ENCODE data around the gene CCAR1.
A peak's percentile ranks its signal among the peaks of the same experiment; 100 is the strongest.
"Not testable (repeated sequence)": the region's sequence is repeated elsewhere in the genome, so short reads cannot be mapped to it uniquely, and the experiment has no call there.

CCAR1 gene

GRCh38 chr10:68720793-68721672 is at the start of gene CCAR1:
Gene CCAR1, plus strand, starts transcription at chr10:68721239. Its CDS starts 1,266 bp downstream, at chr10:68722505.
- Histone ChIP-seq H3K4me1 (ENCODE audit: control insufficient read depth in 5 of 5, insufficient read depth in 5 of 5, low read length in 5 of 5) (peaks cover 0 to 13% (median 10%) of the 10 kb centered on the region in 5 donors), H3K27ac (ENCODE audit: low read depth, low read length) (peak within 1 kb of the TSS; percentile 89), H3K9me3 (ENCODE audit: control insufficient read depth in 5 of 5, low read length in 5 of 5) (no peaks in the 10 kb centered on the region), H3K4me3 (ENCODE audit: low read depth in 1 of 5, low read length in 5 of 5) (peak within 1 kb of the TSS; percentile 65 to 95 (median 85)), H3K36me3 (ENCODE audit: control insufficient read depth in 5 of 5, insufficient read depth in 5 of 5, low read length in 5 of 5) (peaks cover 0 to 17% (median 13%) of the 10 kb centered on the region in 5 donors), H3K9ac (ENCODE audit: low read length in 5 of 5) (peak within 1 kb of the TSS; percentile 43 to 99 (median 89)), H3K27me3 (ENCODE audit: control insufficient read depth in 5 of 5, insufficient read depth in 4 of 5, low read length in 5 of 5) (no peaks in the 10 kb centered on the region)

GRCh38 chr10:68684413-68684812 is 36.6 kb upstream of the CCAR1 start:
- Histone ChIP-seq H3K27me3 (ENCODE audit: control insufficient read depth in 5 of 5, insufficient read depth in 4 of 5, low read length in 5 of 5) (no peaks in the 10 kb centered on the region), H3K4me3 (ENCODE audit: low read depth in 1 of 5, low read length in 5 of 5) (no peak overlapping the region), H3K27ac (ENCODE audit: low read depth, low read length) (no peak overlapping the region), H3K4me1 (ENCODE audit: control insufficient read depth in 5 of 5, insufficient read depth in 5 of 5, low read length in 5 of 5) (no peaks in the 10 kb centered on the region), H3K36me3 (ENCODE audit: control insufficient read depth in 5 of 5, insufficient read depth in 5 of 5, low read length in 5 of 5) (peaks cover 6 to 40% (median 35%) of the 10 kb centered on the region in 5 donors), H3K9me3 (ENCODE audit: control insufficient read depth in 5 of 5, low read length in 5 of 5) (no peaks in the 10 kb centered on the region), H3K9ac (ENCODE audit: low read length in 5 of 5) (no peak overlapping the region)

- H3K4me1 ChIP-seq (ENCODE audit: control insufficient read depth in 5 of 5, insufficient read depth in 5 of 5, low read length in 5 of 5): peaks cover 0 to 8% (median 0%) of the 10 kb centered on the region in 5 donors
- H3K27me3 ChIP-seq (ENCODE audit: control insufficient read depth in 5 of 5, insufficient read depth in 4 of 5, low read length in 5 of 5): no peaks in the 10 kb centered on the region
- peaks cover 6 to 12% (median 8%) of the 10 kb centered on the region in 5 donors for H3K36me3 ChIP-seq (ENCODE audit: control insufficient read depth in 5 of 5, insufficient read depth in 5 of 5, low read length in 5 of 5)
- no peak overlapping the region for H3K4me3 ChIP-seq (ENCODE audit: low read depth in 1 of 5, low read length in 5 of 5)
- no peak overlapping the region for H3K9ac ChIP-seq (ENCODE audit: low read length in 5 of 5)
- no peaks in the 10 kb centered on the region for H3K9me3 ChIP-seq (ENCODE audit: control insufficient read depth in 5 of 5, low read length in 5 of 5)
- H3K27ac ChIP-seq (ENCODE audit: low read depth, low read length): no peak overlapping the region
Measured at GRCh38 chr10:68696018-68696417, 25.0 kb upstream of the CCAR1 start.

GRCh38 chr10:68697106-68697505 is 23.9 kb upstream of the CCAR1 start:
- H3K9ac ChIP-seq (ENCODE audit: low read length in 5 of 5): no peak overlapping the region
- H3K4me3 ChIP-seq (ENCODE audit: low read depth in 1 of 5, low read length in 5 of 5): no peak overlapping the region
- H3K9me3 ChIP-seq (ENCODE audit: control insufficient read depth in 5 of 5, low read length in 5 of 5): no peaks in the 10 kb centered on the region
- H3K36me3 ChIP-seq (ENCODE audit: control insufficient read depth in 5 of 5, insufficient read depth in 5 of 5, low read length in 5 of 5): peaks cover 0 to 2% (median 0%) of the 10 kb centered on the region in 5 donors
- peaks cover 0 to 8% (median 0%) of the 10 kb centered on the region in 5 donors for H3K4me1 ChIP-seq (ENCODE audit: control insufficient read depth in 5 of 5, insufficient read depth in 5 of 5, low read length in 5 of 5)
- no peak overlapping the region for H3K27ac ChIP-seq (ENCODE audit: low read depth, low read length)
- H3K27me3 ChIP-seq (ENCODE audit: control insufficient read depth in 5 of 5, insufficient read depth in 4 of 5, low read length in 5 of 5): no peaks in the 10 kb centered on the region

GRCh38 chr10:68700197-68700596 is 20.8 kb upstream of the CCAR1 start:
- Histone ChIP-seq H3K4me3 (ENCODE audit: low read depth in 1 of 5, low read length in 5 of 5) (no peak overlapping the region), H3K9ac (ENCODE audit: low read length in 5 of 5) (no peak overlapping the region), H3K27me3 (ENCODE audit: control insufficient read depth in 5 of 5, insufficient read depth in 4 of 5, low read length in 5 of 5) (no peaks in the 10 kb centered on the region), H3K4me1 (ENCODE audit: control insufficient read depth in 5 of 5, insufficient read depth in 5 of 5, low read length in 5 of 5) (peaks cover 0 to 8% (median 0%) of the 10 kb centered on the region in 5 donors), H3K9me3 (ENCODE audit: control insufficient read depth in 5 of 5, low read length in 5 of 5) (no peaks in the 10 kb centered on the region), H3K27ac (ENCODE audit: low read depth, low read length) (no peak overlapping the region), H3K36me3 (ENCODE audit: control insufficient read depth in 5 of 5, insufficient read depth in 5 of 5, low read length in 5 of 5) (no peaks in the 10 kb centered on the region)

GRCh38 chr10:68705548-68705947 is 15.5 kb upstream of the CCAR1 start:
- Histone ChIP-seq H3K27me3 (ENCODE audit: control insufficient read depth in 5 of 5, insufficient read depth in 4 of 5, low read length in 5 of 5) (no peaks in the 10 kb centered on the region), H3K4me1 (ENCODE audit: control insufficient read depth in 5 of 5, insufficient read depth in 5 of 5, low read length in 5 of 5) (no peaks in the 10 kb centered on the region), H3K9me3 (ENCODE audit: control insufficient read depth in 5 of 5, low read length in 5 of 5) (no peaks in the 10 kb centered on the region), H3K36me3 (ENCODE audit: control insufficient read depth in 5 of 5, insufficient read depth in 5 of 5, low read length in 5 of 5) (no peaks in the 10 kb centered on the region), H3K4me3 (ENCODE audit: low read depth in 1 of 5, low read length in 5 of 5) (no peak overlapping the region), H3K9ac (ENCODE audit: low read length in 5 of 5) (no peak overlapping the region), H3K27ac (ENCODE audit: low read depth, low read length) (no peak overlapping the region)

- not testable (repeated sequence) for H3K27ac ChIP-seq (ENCODE audit: low read depth, low read length); H3K9me3 ChIP-seq (ENCODE audit: control insufficient read depth in 5 of 5, low read length in 5 of 5); H3K4me1 ChIP-seq (ENCODE audit: control insufficient read depth in 5 of 5, insufficient read depth in 5 of 5, low read length in 5 of 5)
Measured at GRCh38 chr10:68708987-68709386, 12.1 kb upstream of the CCAR1 start.

GRCh38 chr10:68713065-68713464 is 8.0 kb upstream of the CCAR1 start:
- H3K4me3 ChIP-seq (ENCODE audit: low read depth in 1 of 5, low read length in 5 of 5); H3K9ac ChIP-seq (ENCODE audit: low read length in 5 of 5); H3K36me3 ChIP-seq (ENCODE audit: control insufficient read depth in 5 of 5, insufficient read depth in 5 of 5, low read length in 5 of 5); H3K27ac ChIP-seq (ENCODE audit: low read depth, low read length); H3K9me3 ChIP-seq (ENCODE audit: control insufficient read depth in 5 of 5, low read length in 5 of 5); H3K27me3 ChIP-seq (ENCODE audit: control insufficient read depth in 5 of 5, insufficient read depth in 4 of 5, low read length in 5 of 5); H3K4me1 ChIP-seq (ENCODE audit: control insufficient read depth in 5 of 5, insufficient read depth in 5 of 5, low read length in 5 of 5): not testable (repeated sequence)

More at GRCh38 chr10:68708987-68709386, 12.1 kb upstream of the CCAR1 start:
- H3K36me3 ChIP-seq (ENCODE audit: control insufficient read depth in 5 of 5, insufficient read depth in 5 of 5, low read length in 5 of 5); H3K4me3 ChIP-seq (ENCODE audit: low read depth in 1 of 5, low read length in 5 of 5); H3K9ac ChIP-seq (ENCODE audit: low read length in 5 of 5); H3K27me3 ChIP-seq (ENCODE audit: control insufficient read depth in 5 of 5, insufficient read depth in 4 of 5, low read length in 5 of 5): not testable (repeated sequence)

- no peaks in the 10 kb centered on the region for H3K9me3 ChIP-seq (ENCODE audit: control insufficient read depth in 5 of 5, low read length in 5 of 5)
- H3K4me1 ChIP-seq (ENCODE audit: control insufficient read depth in 5 of 5, insufficient read depth in 5 of 5, low read length in 5 of 5): peaks cover 0 to 11% (median 7%) of the 10 kb centered on the region in 5 donors
- H3K4me3 ChIP-seq (ENCODE audit: low read depth in 1 of 5, low read length in 5 of 5): no peak overlapping the region
- H3K27me3 ChIP-seq (ENCODE audit: control insufficient read depth in 5 of 5, insufficient read depth in 4 of 5, low read length in 5 of 5): no peaks in the 10 kb centered on the region
- no peak overlapping the region for H3K9ac ChIP-seq (ENCODE audit: low read length in 5 of 5)
- H3K36me3 ChIP-seq (ENCODE audit: control insufficient read depth in 5 of 5, insufficient read depth in 5 of 5, low read length in 5 of 5): no peaks in the 10 kb centered on the region
- no peak overlapping the region for H3K27ac ChIP-seq (ENCODE audit: low read depth, low read length)
Measured at GRCh38 chr10:68717435-68717834, 3.6 kb upstream of the CCAR1 start.

GRCh38 chr10:68721673-68722335 is 765 bp downstream of the CCAR1 start:
- H3K27ac ChIP-seq (ENCODE audit: low read depth, low read length): peak overlapping the region; percentile 89
- peak overlapping the region; percentile 43 to 99 (median 89) for H3K9ac ChIP-seq (ENCODE audit: low read length in 5 of 5)
- H3K4me1 ChIP-seq (ENCODE audit: control insufficient read depth in 5 of 5, insufficient read depth in 5 of 5, low read length in 5 of 5): peaks cover 0 to 13% (median 10%) of the 10 kb centered on the region in 5 donors
- H3K9me3 ChIP-seq (ENCODE audit: control insufficient read depth in 5 of 5, low read length in 5 of 5): no peaks in the 10 kb centered on the region
- H3K36me3 ChIP-seq (ENCODE audit: control insufficient read depth in 5 of 5, insufficient read depth in 5 of 5, low read length in 5 of 5): peaks cover 0 to 24% (median 13%) of the 10 kb centered on the region in 5 donors
- H3K27me3 ChIP-seq (ENCODE audit: control insufficient read depth in 5 of 5, insufficient read depth in 4 of 5, low read length in 5 of 5): no peaks in the 10 kb centered on the region
- H3K4me3 ChIP-seq (ENCODE audit: low read depth in 1 of 5, low read length in 5 of 5): peak overlapping the region; percentile 65 to 95 (median 81)

Data from subcutaneous abdominal adipose tissue (tissue), 5 donors.